Loucy (cell line): ENCODE results near the gene ATAD3A.

Experiments
- H2AFZ ChIP-seq: fragments of 200-600 bp; sonication (generic); 2 replicates; pipeline ENCODE4 v1.6.0; 2016; ENCODE audit warnings: antibody characterized with exemption, mild to moderate bottlenecking, low read length, moderate library complexity
- H3F3A ChIP-seq: fragments of 200-600 bp; 2 replicates; pipeline ENCODE4 v1.6.0; 2016; ENCODE audit warnings: antibody characterized with exemption, low read depth, mild to moderate bottlenecking
- H3K27me3 ChIP-seq: fragments of 200-600 bp; sonication (generic); 2 replicates; pipeline ENCODE4 v1.6.1; 2014; ENCODE audit warnings: low read length, mild to moderate bottlenecking; ENCODE audit not compliant: insufficient read depth, poor library complexity, severe bottlenecking
- H3K36me3 ChIP-seq: fragments of 200-600 bp; sonication (generic); 2 replicates; pipeline ENCODE4 v1.6.1; 2016; ENCODE audit warnings: low read length; ENCODE audit not compliant: insufficient read depth
- H3K4me1 ChIP-seq: fragments of 200-600 bp; sonication (generic); 2 replicates; pipeline ENCODE4 v1.5.1; 2014; ENCODE audit warnings: low read length, mild to moderate bottlenecking; ENCODE audit not compliant: insufficient read depth, poor library complexity, severe bottlenecking
- H3K4me2 ChIP-seq: fragments of 200-600 bp; sonication (generic); 2 replicates; pipeline ENCODE4 v1.6.0; 2014; ENCODE audit warnings: antibody characterized with exemption, low read length, low read depth, mild to moderate bottlenecking; ENCODE audit not compliant: poor library complexity, severe bottlenecking
- H3K4me3 ChIP-seq: fragments of 200-600 bp; sonication (generic); 2 replicates; pipeline ENCODE4 v1.5.1; 2014; ENCODE audit warnings: low read length, mild to moderate bottlenecking, mixed read lengths; ENCODE audit not compliant: poor library complexity, severe bottlenecking
- H3K79me2 ChIP-seq: fragments of 200-600 bp; sonication (generic); 2 replicates; pipeline ENCODE4 v1.6.1; 2014; ENCODE audit warnings: low read length; ENCODE audit not compliant: insufficient read depth
- H3K9ac ChIP-seq: fragments of 200-600 bp; sonication (generic); 2 replicates; pipeline ENCODE4 v1.6.0; 2014; ENCODE audit warnings: mild to moderate bottlenecking, low read depth, low read length, moderate library complexity; ENCODE audit not compliant: poor library complexity, severe bottlenecking
- H3K9me2 ChIP-seq: fragments of 200-600 bp; sonication (generic); replicated peaks from 2 replicates; pipeline ENCODE4 v1.6.1; 2016; ENCODE audit warnings: low read depth, low read length, mixed read lengths
- H3K9me3 ChIP-seq: fragments of 200-600 bp; sonication (generic); 2 replicates; pipeline ENCODE4 v1.6.1; 2014; ENCODE audit warnings: mild to moderate bottlenecking, antibody characterized with exemption, low read length, low read depth; ENCODE audit not compliant: insufficient read depth
- H4K20me1 ChIP-seq: fragments of 200-600 bp; sonication (generic); 2 replicates; pipeline ENCODE4 v1.6.0; 2014; ENCODE audit warnings: antibody characterized with exemption, low read length, mild to moderate bottlenecking; ENCODE audit not compliant: insufficient read depth, poor library complexity, severe bottlenecking
- CTCF ChIP-seq: fragments of 200-600 bp; sonication (generic); conservative IDR thresholded peaks from 2 replicates; pipeline ENCODE4 v1.5.1; 2014; ENCODE audit warnings: mild to moderate bottlenecking, antibody characterized with exemption, low read length
- EZH2phosphoT487 ChIP-seq: fragments of 200-600 bp; IDR thresholded peaks from 2 replicates; pipeline ENCODE4 v1.6.1; 2018; ENCODE audit warnings: antibody characterized with exemption, mild to moderate bottlenecking, moderate library complexity, borderline replicate concordance

ATAD3A gene

DNA sequence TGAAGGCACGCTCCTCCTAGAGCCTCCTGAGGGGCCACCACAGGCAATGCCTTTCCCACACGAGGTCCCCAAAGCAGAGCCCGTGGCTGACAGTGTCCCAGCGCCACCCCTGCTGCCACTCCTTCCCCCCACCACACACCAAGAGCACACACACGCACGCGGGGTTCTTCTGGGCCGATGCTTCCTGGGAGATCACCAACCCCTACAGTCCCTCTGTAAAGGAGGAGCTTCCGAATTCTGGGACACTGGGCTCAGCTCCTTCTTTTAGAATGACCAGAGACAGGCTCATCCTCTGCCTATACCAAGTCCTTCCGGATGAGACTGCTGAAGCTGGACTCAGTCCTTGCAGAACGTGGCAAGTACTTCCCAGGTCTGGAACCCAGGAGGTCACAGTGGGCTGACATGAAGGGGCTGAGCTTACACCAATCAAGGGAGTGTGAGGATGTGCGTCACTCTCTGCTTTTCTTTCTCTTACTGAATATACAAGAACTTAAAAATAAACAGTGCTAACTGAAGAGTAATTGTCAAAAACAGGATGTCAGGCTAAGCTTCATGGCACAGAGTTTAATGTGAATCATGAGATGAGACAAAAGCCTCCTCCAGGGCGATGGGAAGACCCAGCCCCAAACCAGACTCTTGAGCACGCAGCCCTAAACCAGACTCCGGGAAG lies 50.0 kb downstream of the ATAD3A start:
- Histone ChIP-seq H3K9me2 (no peaks in the 10 kb centered on the region), H2AFZ (no peak overlapping the region), H4K20me1 (peaks cover 20% of the 10 kb centered on the region), H3K4me3 (no peak overlapping the region), H3K4me2 (no peak overlapping the region), H3K79me2 (peaks cover 27% of the 10 kb centered on the region), H3K27me3 (no peaks in the 10 kb centered on the region), H3K9me3 (no peaks in the 10 kb centered on the region), H3K9ac (no peak overlapping the region), H3K36me3 (peaks cover 51% of the 10 kb centered on the region; the same call in 1 of the 2 replicates), H3K4me1 (no peaks in the 10 kb centered on the region), H3F3A (no peaks in the 10 kb centered on the region)
- TF ChIP-seq EZH2phosphoT487 (no peak), CTCF (no peak)

GRCh38 chr1:1562556-1563195 lies 50.7 kb downstream of the ATAD3A start:
- H3K4me1 ChIP-seq = no peaks in the 10 kb centered on the region
- no peak overlapping the region for H3K9ac ChIP-seq
- no peak overlapping the region for H2AFZ ChIP-seq
- H3F3A ChIP-seq = no peaks in the 10 kb centered on the region
- no peaks in the 10 kb centered on the region for H3K27me3 ChIP-seq
- peaks cover 54% of the 10 kb centered on the region; the same call in 1 of the 2 replicates for H3K36me3 ChIP-seq
- H3K9me3 ChIP-seq = no peaks in the 10 kb centered on the region
- no peak overlapping the region for H3K4me3 ChIP-seq
- H4K20me1 ChIP-seq = peaks cover 25% of the 10 kb centered on the region
- no peaks in the 10 kb centered on the region for H3K9me2 ChIP-seq
- H3K79me2 ChIP-seq = peaks cover 34% of the 10 kb centered on the region
- H3K4me2 ChIP-seq = no peak overlapping the region
- TF ChIP-seq CTCF = no peak
- no peak for TF ChIP-seq EZH2phosphoT487

DNA sequence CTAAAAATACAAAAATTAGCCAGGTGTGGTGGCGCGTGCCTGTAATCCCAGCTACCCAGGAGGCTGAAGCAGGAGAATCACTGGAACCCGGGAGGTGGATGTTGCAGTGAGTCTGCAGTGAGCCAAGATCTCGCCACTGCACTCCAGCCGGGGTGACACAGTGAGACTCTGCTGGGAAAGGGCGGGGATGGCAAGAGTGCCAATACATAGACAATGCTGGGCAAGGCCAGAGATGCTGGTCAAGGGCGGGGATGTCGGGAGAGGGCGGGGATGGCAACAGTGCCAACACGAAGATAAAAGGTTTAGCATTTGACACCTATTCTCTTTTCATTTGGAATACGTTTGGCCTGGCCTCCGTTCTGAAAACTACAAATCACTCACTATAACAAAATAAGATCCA lies 51.7 kb downstream of the ATAD3A start:
- Histone ChIP-seq H3F3A (no peaks in the 10 kb centered on the region), H3K9ac (no peak overlapping the region), H3K36me3 (peaks cover 54% of the 10 kb centered on the region; the same call in 1 of the 2 replicates), H3K4me2 (no peak overlapping the region), H3K79me2 (peaks cover 44% of the 10 kb centered on the region), H3K9me2 (no peaks in the 10 kb centered on the region), H3K4me1 (peaks cover 3% of the 10 kb centered on the region), H3K27me3 (no peaks in the 10 kb centered on the region), H4K20me1 (peaks cover 34% of the 10 kb centered on the region), H2AFZ (no peak overlapping the region), H3K9me3 (no peaks in the 10 kb centered on the region), H3K4me3 (no peak overlapping the region)
- TF ChIP-seq EZH2phosphoT487 (no peak), CTCF (no peak)
